Kidney (tissue), 14 donors: Measurements from ENCODE around the gene NSUN4. TPM values are rescaled to one million over a fixed set of nuclear protein-coding genes. Genes with fewer than 3 reads are reported as not detected.

Experiments
- DNase-seq, 5 donors: peaks; one replicate each; pipeline ENCODE4 v3.0.0-alpha.2; 2013 to 2020
- FAIRE-seq: peaks from 2 replicates; lab custom pipeline; 2012; peaks lifted over from hg19 to GRCh38; lab: Jason Lieb, UNC
- H3K27ac ChIP-seq, 2 donors: one replicate each; pipeline ENCODE4 v1.7.0; 2013; ENCODE audit warnings: low read depth in 2 of 2, low read length in 2 of 2, inconsistent platforms in 1 of 2
- H3K27me3 ChIP-seq: one replicate; pipeline ENCODE4 v1.7.1; 2013; ENCODE audit warnings: low read length, inconsistent platforms; ENCODE audit not compliant: control insufficient read depth, insufficient read depth
- H3K36me3 ChIP-seq, 3 donors: one replicate each; pipeline versions ENCODE4 v1.7.0 to v1.7.1; 2013; ENCODE audit warnings: low read length in 3 of 3, control low read depth in 1 of 3, inconsistent platforms in 1 of 3; ENCODE audit not compliant: insufficient read depth in 3 of 3, control insufficient read depth in 2 of 3
- H3K4me1 ChIP-seq, 3 donors: one replicate each; pipeline versions ENCODE4 v1.7.0 to v1.7.1; 2013; ENCODE audit warnings: low read length in 3 of 3, inconsistent platforms in 1 of 3, low read depth in 1 of 3; ENCODE audit not compliant: control insufficient read depth in 2 of 3, insufficient read depth in 2 of 3
- H3K4me3 ChIP-seq, 3 donors: one replicate each; pipeline versions ENCODE4 v1.7.0 to v1.8.1; 2013; ENCODE audit warnings: low read length in 3 of 3, control low read depth in 1 of 3, inconsistent platforms in 1 of 3
- H3K9ac ChIP-seq, 3 donors: one replicate each; pipeline versions ENCODE4 v1.7.0 to v1.7.1; 2013; ENCODE audit warnings: low read length in 3 of 3, control low read depth in 1 of 3, inconsistent platforms in 1 of 3
- H3K9me3 ChIP-seq, 3 donors: one replicate each; pipeline versions ENCODE4 v1.7.0 to v1.7.1; 2013; ENCODE audit warnings: low read length in 3 of 3, control low read depth in 1 of 3, inconsistent platforms in 1 of 3; ENCODE audit not compliant: control insufficient read depth in 2 of 3, insufficient read depth in 1 of 3
- CTCF ChIP-seq: IDR thresholded peaks from 3 replicates; pipeline ENCODE4 v1.5.1; 2012; ENCODE audit warnings: mild to moderate bottlenecking, moderate library complexity, borderline replicate concordance; ENCODE audit not compliant: insufficient read depth; ENCODE audit errors: extremely low read depth
- intact Hi-C: fragments of 100-400 bp; cut with DNase I; formaldehyde crosslinking; loops from one replicate; pipeline ENCODE4 v1.11.1; 2022
- polyA plus RNA-seq: library from polyadenylated mRNA; stranded (reverse); fragments of 350-450 nt; fragmentation: Illumina TruSeq; extraction: RNeasy Lipid Tissue Mini Kit (QIAGEN cat#74804); gene quantifications from one replicate; pipeline ENCODE4 v1.2.3, GENCODE V29; 2014; ENCODE audit warnings: low read depth, low replicate concordance; ENCODE audit not compliant: insufficient read depth
- total RNA-seq: library from RNA; stranded (reverse); fragmentation: NEBNext Ultra II Directional; extraction: Animal tissue kit (Norgen Biotek cat#: 25700); gene quantifications from one replicate; pipeline ENCODE4 v1.2.1, GENCODE V29; 2021
- donor health status: control.
- donor health status: control.
- donor health status: control.
- donor health status: control.
- donor health status: control.
- donor health status: DM: yes; HTN: yes; CAD: no.
- donor health status: Normal renal cell carcinoma (clear cell type).

The NSUN4 gene
- total and polyA plus RNA-seq, 2 donors from 2014 or later: 12.4 to 32.2 TPM

GRCh38 chr1:46404482-46405196 is 64.0 kb downstream of the NSUN4 start:
- no peak overlapping the region for H3K9ac ChIP-seq
- no peak for TF ChIP-seq CTCF
- no peak overlapping the region for H3K27ac ChIP-seq
- H3K4me3 ChIP-seq: no peak overlapping the region
- intact Hi-C loops: no loop called here
- H3K36me3 ChIP-seq: peaks cover 0 to 22% (median 10%) of the 10 kb centered on the region in 3 donors
- no peaks in the 10 kb centered on the region for H3K9me3 ChIP-seq
- no peaks in the 10 kb centered on the region for H3K27me3 ChIP-seq
- peaks cover 0 to 8% (median 0%) of the 10 kb centered on the region in 3 donors for H3K4me1 ChIP-seq
- DNase-seq: no peak
- no peak for FAIRE-seq

- Histone ChIP-seq H3K9me3 (no peaks in the 10 kb centered on the region), H3K27me3 (no peaks in the 10 kb centered on the region), H3K36me3 (peaks cover 0 to 22% (median 10%) of the 10 kb centered on the region in 3 donors), H3K4me1 (peaks cover 0 to 8% (median 0%) of the 10 kb centered on the region in 3 donors), H3K4me3 (no peak overlapping the region), H3K9ac (no peak overlapping the region), H3K27ac (no peak overlapping the region)
- TF ChIP-seq CTCF: no peak
- no peak for DNase-seq
- FAIRE-seq: no peak
- intact Hi-C loops: no loop called here
These were observed 64.6 kb downstream of the NSUN4 start for GRCh38 chr1:46405197-46405555.

- no peak for TF ChIP-seq CTCF
- H3K27ac ChIP-seq: no peak overlapping the region
- no peaks in the 10 kb centered on the region for H3K27me3 ChIP-seq
- FAIRE-seq: no peak
- H3K36me3 ChIP-seq: peaks cover 0 to 27% (median 10%) of the 10 kb centered on the region in 3 donors
- intact Hi-C loops: no loop called here
- peaks cover 0 to 8% (median 0%) of the 10 kb centered on the region in 3 donors for H3K4me1 ChIP-seq
- H3K4me3 ChIP-seq: no peak overlapping the region
- no peak overlapping the region for H3K9ac ChIP-seq
- DNase-seq: no peak
- H3K9me3 ChIP-seq: no peaks in the 10 kb centered on the region
These were observed 65.1 kb downstream of the NSUN4 start for GRCh38 chr1:46405724-46406123.
